HEK293 (cell line): Measurements from ENCODE around the gene EVL.
A peak's percentile ranks its signal among the peaks of the same experiment; 100 is the strongest.

ENCODE experiments used
- FEZF1 ChIP-seq: fragments of 450-650 bp; formaldehyde crosslinking; IDR thresholded peaks from 2 replicates; pipeline ENCODE4 v1.5.1; 2016; ENCODE audit warnings: missing biosample characterization, missing genetic modification characterization
- GLI4 ChIP-seq: fragments of 450-650 bp; formaldehyde crosslinking; IDR thresholded peaks from 2 replicates; pipeline ENCODE4 v1.5.1; 2016; ENCODE audit warnings: missing biosample characterization, missing genetic modification characterization
- GLIS1 ChIP-seq: fragments of 450-650 bp; formaldehyde crosslinking; IDR thresholded peaks from 2 replicates; pipeline ENCODE4 v1.5.1; 2016; ENCODE audit warnings: missing biosample characterization, missing genetic modification characterization
- HOXC10 ChIP-seq: sonication (generic); formaldehyde crosslinking; IDR thresholded peaks from 2 replicates; pipeline ENCODE4 v1.8.1; 2023; ENCODE audit warnings: mild to moderate bottlenecking, missing genetic modification reagents
- HOXD13 ChIP-seq: sonication (generic); formaldehyde crosslinking; IDR thresholded peaks from 2 replicates; pipeline ENCODE4 v1.8.0; 2022; ENCODE audit warnings: missing genetic modification reagents, borderline replicate concordance
- IKZF3 ChIP-seq: fragments of 450-650 bp; IDR thresholded peaks from 2 replicates; pipeline ENCODE4 v1.5.0; 2018; ENCODE audit warnings: missing biosample characterization, mild to moderate bottlenecking, missing genetic modification characterization, moderate library complexity
- KLF10 ChIP-seq: fragments of 450-650 bp; IDR thresholded peaks from 2 replicates; pipeline ENCODE4 v1.5.1; 2018; ENCODE audit warnings: missing biosample characterization, mild to moderate bottlenecking, missing genetic modification characterization
- KLF7 ChIP-seq: fragments of 450-650 bp; formaldehyde crosslinking; IDR thresholded peaks from 2 replicates; pipeline ENCODE4 v1.5.1; 2016; ENCODE audit warnings: missing biosample characterization, missing genetic modification characterization, borderline replicate concordance
- MZF1 ChIP-seq: fragments of 450-650 bp; formaldehyde crosslinking; IDR thresholded peaks from 2 replicates; pipeline ENCODE4 v1.5.1; 2017; ENCODE audit warnings: missing biosample characterization, missing genetic modification characterization, borderline replicate concordance
- PRDM1 ChIP-seq: fragments of 450-650 bp; formaldehyde crosslinking; IDR thresholded peaks from 2 replicates; pipeline ENCODE4; 2016; ENCODE audit warnings: missing biosample characterization, missing genetic modification characterization
- SALL2 ChIP-seq: fragments of 450-650 bp; formaldehyde crosslinking; IDR thresholded peaks from 2 replicates; pipeline ENCODE4 v1.5.0; 2017; ENCODE audit warnings: missing biosample characterization, mild to moderate bottlenecking, missing genetic modification characterization, borderline replicate concordance
- TCF7L2 ChIP-seq: IDR thresholded peaks from 2 replicates; pipeline ENCODE4 v1.6.1; 2011; ENCODE audit warnings: low read depth, mild to moderate bottlenecking, inconsistent platforms, low read length, moderate library complexity, borderline replicate concordance
- ZBTB20 ChIP-seq: fragments of 450-650 bp; formaldehyde crosslinking; IDR thresholded peaks from 2 replicates; pipeline ENCODE4 v1.5.1; 2016; ENCODE audit warnings: missing biosample characterization, missing genetic modification characterization
- ZBTB7A ChIP-seq: fragments of 450-650 bp; formaldehyde crosslinking; IDR thresholded peaks from 2 replicates; pipeline ENCODE4 v1.5.1; 2016; ENCODE audit warnings: low read depth, missing biosample characterization, missing genetic modification characterization
- ZFP69B ChIP-seq: fragments of 450-650 bp; formaldehyde crosslinking; IDR thresholded peaks from 2 replicates; pipeline ENCODE4 v1.5.1; 2016; ENCODE audit warnings: missing biosample characterization, missing genetic modification characterization
- ZNF112 ChIP-seq: fragments of 450-650 bp; formaldehyde crosslinking; IDR thresholded peaks from 2 replicates; pipeline ENCODE4 v1.5.0; 2017; ENCODE audit warnings: missing biosample characterization, missing genetic modification characterization
- ZNF174 ChIP-seq: fragments of 450-650 bp; formaldehyde crosslinking; IDR thresholded peaks from 2 replicates; pipeline ENCODE4 v1.5.0; 2017; ENCODE audit warnings: missing biosample characterization, mild to moderate bottlenecking, missing genetic modification characterization
- ZNF175 ChIP-seq: fragments of 450-650 bp; formaldehyde crosslinking; IDR thresholded peaks from 2 replicates; pipeline ENCODE4 v1.5.1; 2016; ENCODE audit warnings: missing biosample characterization, missing genetic modification characterization
- ZNF221 ChIP-seq: fragments of 450-650 bp; formaldehyde crosslinking; IDR thresholded peaks from 2 replicates; pipeline ENCODE4 v1.5.1; 2017; ENCODE audit warnings: missing biosample characterization, missing genetic modification characterization, borderline replicate concordance
- ZNF23 ChIP-seq: fragments of 450-650 bp; formaldehyde crosslinking; IDR thresholded peaks from 2 replicates; pipeline ENCODE4 v1.5.1; 2016; ENCODE audit warnings: missing biosample characterization, missing genetic modification characterization, borderline replicate concordance
- ZNF350 ChIP-seq: fragments of 450-650 bp; formaldehyde crosslinking; IDR thresholded peaks from 2 replicates; pipeline ENCODE4 v1.5.0; 2017; ENCODE audit warnings: missing biosample characterization, mild to moderate bottlenecking, missing genetic modification characterization
- ZNF423 ChIP-seq: fragments of 450-650 bp; formaldehyde crosslinking; IDR thresholded peaks from 2 replicates; pipeline ENCODE4 v1.5.1; 2016; ENCODE audit warnings: missing biosample characterization, missing genetic modification characterization
- ZNF473 ChIP-seq: fragments of 450-650 bp; formaldehyde crosslinking; IDR thresholded peaks from 2 replicates; pipeline ENCODE4 v1.5.1; 2017; ENCODE audit warnings: missing biosample characterization, missing genetic modification characterization
- ZNF530 ChIP-seq: fragments of 450-650 bp; formaldehyde crosslinking; IDR thresholded peaks from 2 replicates; pipeline ENCODE4 v1.5.1; 2016; ENCODE audit warnings: low read depth, missing biosample characterization, missing genetic modification characterization
- ZNF544 ChIP-seq: fragments of 450-650 bp; formaldehyde crosslinking; IDR thresholded peaks from 2 replicates; pipeline ENCODE4 v1.5.0; 2017; ENCODE audit warnings: missing biosample characterization, missing genetic modification characterization
- ZNF610 ChIP-seq: fragments of 450-650 bp; formaldehyde crosslinking; IDR thresholded peaks from 2 replicates; pipeline ENCODE4 v1.5.1; 2016; ENCODE audit warnings: missing biosample characterization, missing genetic modification characterization, borderline replicate concordance
- ZNF658 ChIP-seq: fragments of 450-650 bp; formaldehyde crosslinking; IDR thresholded peaks from 2 replicates; pipeline ENCODE4; 2016; ENCODE audit warnings: missing biosample characterization, missing genetic modification characterization
- ZNF707 ChIP-seq: fragments of 450-650 bp; formaldehyde crosslinking; IDR thresholded peaks from 2 replicates; pipeline ENCODE4 v1.5.1; 2016; ENCODE audit warnings: missing biosample characterization, missing genetic modification characterization
- ZNF768 ChIP-seq: fragments of 450-650 bp; formaldehyde crosslinking; IDR thresholded peaks from 2 replicates; pipeline ENCODE4 v1.5.1; 2018; ENCODE audit warnings: missing biosample characterization, mild to moderate bottlenecking, missing genetic modification characterization
- ZNF776 ChIP-seq: fragments of 450-650 bp; formaldehyde crosslinking; IDR thresholded peaks from 2 replicates; pipeline ENCODE4 v1.5.0; 2017; ENCODE audit warnings: missing biosample characterization, missing genetic modification characterization, borderline replicate concordance
- ZNF792 ChIP-seq: fragments of 450-650 bp; formaldehyde crosslinking; IDR thresholded peaks from 2 replicates; pipeline ENCODE4 v1.5.1; 2016; ENCODE audit warnings: missing biosample characterization, missing genetic modification characterization
- ZNF837 ChIP-seq: fragments of 450-650 bp; formaldehyde crosslinking; IDR thresholded peaks from 2 replicates; pipeline ENCODE4 v1.5.1; 2016; ENCODE audit warnings: missing biosample characterization, missing genetic modification characterization
- TF ChIP-seq, protein P1 (sequence below): fragments of 450-650 bp; formaldehyde crosslinking; optimal IDR thresholded peaks from 2 replicates; pipeline ENCODE3; 2016; ENCODE audit warnings: missing biosample characterization, mild to moderate bottlenecking, missing genetic modification characterization
- TF ChIP-seq, protein P2 (sequence below): fragments of 450-650 bp; formaldehyde crosslinking; IDR thresholded peaks from 2 replicates; pipeline ENCODE4 v1.5.1; 2016; ENCODE audit warnings: missing biosample characterization, missing genetic modification characterization
- TF ChIP-seq, protein P3 (sequence below): fragments of 450-650 bp; IDR thresholded peaks from 2 replicates; pipeline ENCODE4 v1.5.1; 2018; ENCODE audit warnings: missing biosample characterization, missing genetic modification characterization
- TF ChIP-seq, protein P4 (sequence below): fragments of 450-650 bp; formaldehyde crosslinking; IDR thresholded peaks from 2 replicates; pipeline ENCODE4 v1.5.1; 2016; ENCODE audit warnings: missing biosample characterization, missing genetic modification characterization, borderline replicate concordance

Gene EVL

DNA sequence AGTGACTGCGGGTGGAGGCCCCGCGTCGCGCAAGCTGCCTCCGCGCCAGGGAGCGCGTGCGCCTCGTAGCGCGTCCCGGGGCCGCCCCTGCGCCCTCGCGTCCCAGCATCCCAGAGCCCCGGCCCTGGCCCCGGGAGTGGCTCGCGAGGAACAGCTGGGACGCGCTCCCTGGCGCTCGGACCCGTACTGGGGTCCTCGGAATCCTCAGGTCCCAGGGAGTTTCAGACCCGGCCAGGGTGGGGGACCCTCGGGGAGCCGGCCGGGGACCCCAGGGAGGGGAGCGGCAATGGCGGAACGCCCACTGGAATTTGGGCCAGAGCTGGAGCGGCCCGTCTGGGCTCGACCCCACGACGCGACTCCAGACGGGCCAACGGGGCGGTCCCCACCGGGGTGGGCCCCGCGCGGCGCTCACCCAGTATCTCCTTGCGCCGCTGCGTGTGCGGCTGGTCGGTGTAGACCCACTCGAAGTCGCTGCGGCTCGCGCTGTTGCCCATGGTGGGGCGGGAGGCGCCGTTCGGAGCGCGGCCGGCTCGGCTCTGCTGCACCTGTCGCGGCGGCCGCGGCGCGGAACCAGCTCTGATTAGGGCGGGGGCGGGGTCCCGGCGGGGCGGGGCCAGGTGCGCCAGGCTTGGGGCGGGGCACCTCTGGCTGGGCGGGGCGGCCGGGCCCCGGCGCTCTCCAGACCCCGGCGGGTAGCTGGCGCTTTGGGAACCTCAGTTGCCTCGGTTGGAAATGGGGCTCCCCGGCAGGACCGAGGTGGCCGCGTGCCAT, 94.1 kb downstream of the EVL start, which contains the start of gene DEGS2 (continued):
- no peak for TF ChIP-seq TCF7L2
- TF ChIP-seq ZNF350 (tag by site-specific recombination): no peak
- TF ChIP-seq ZBTB20: peak; percentile 66
- TF ChIP-seq, protein P1, sequence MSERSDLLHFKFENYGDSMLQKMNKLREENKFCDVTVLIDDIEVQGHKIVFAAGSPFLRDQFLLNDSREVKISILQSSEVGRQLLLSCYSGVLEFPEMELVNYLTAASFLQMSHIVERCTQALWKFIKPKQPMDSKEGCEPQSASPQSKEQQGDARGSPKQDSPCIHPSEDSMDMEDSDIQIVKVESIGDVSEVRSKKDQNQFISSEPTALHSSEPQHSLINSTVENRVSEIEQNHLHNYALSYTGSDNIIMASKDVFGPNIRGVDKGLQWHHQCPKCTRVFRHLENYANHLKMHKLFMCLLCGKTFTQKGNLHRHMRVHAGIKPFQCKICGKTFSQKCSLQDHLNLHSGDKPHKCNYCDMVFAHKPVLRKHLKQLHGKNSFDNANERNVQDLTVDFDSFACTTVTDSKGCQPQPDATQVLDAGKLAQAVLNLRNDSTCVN: peak; percentile 74
- no peak for TF ChIP-seq KLF10 (tag by site-specific recombination)
- no peak for TF ChIP-seq ZNF175
- TF ChIP-seq ZNF221: no peak
- TF ChIP-seq MZF1 (tag by site-specific recombination): no peak
- TF ChIP-seq SALL2 (tag by site-specific recombination): no peak
- no peak for TF ChIP-seq ZBTB7A (tag by site-specific recombination)
- no peak for TF ChIP-seq FEZF1 (tag by site-specific recombination)
- TF ChIP-seq GLIS1 (tag by site-specific recombination): peak; percentile 74
- TF ChIP-seq, protein P2, sequence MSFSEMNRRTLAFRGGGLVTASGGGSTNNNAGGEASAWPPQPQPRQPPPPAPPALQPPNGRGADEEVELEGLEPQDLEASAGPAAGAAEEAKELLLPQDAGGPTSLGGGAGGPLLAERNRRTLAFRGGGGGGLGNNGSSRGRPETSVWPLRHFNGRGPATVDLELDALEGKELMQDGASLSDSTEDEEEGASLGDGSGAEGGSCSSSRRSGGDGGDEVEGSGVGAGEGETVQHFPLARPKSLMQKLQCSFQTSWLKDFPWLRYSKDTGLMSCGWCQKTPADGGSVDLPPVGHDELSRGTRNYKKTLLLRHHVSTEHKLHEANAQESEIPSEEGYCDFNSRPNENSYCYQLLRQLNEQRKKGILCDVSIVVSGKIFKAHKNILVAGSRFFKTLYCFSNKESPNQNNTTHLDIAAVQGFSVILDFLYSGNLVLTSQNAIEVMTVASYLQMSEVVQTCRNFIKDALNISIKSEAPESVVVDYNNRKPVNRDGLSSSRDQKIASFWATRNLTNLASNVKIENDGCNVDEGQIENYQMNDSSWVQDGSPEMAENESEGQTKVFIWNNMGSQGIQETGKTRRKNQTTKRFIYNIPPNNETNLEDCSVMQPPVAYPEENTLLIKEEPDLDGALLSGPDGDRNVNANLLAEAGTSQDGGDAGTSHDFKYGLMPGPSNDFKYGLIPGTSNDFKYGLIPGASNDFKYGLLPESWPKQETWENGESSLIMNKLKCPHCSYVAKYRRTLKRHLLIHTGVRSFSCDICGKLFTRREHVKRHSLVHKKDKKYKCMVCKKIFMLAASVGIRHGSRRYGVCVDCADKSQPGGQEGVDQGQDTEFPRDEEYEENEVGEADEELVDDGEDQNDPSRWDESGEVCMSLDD (tag by site-specific recombination): no peak
- TF ChIP-seq PRDM1 (tag by site-specific recombination): no peak
- peak; percentile 98 for TF ChIP-seq ZFP69B (tag by site-specific recombination)
- no peak for TF ChIP-seq GLI4 (tag by site-specific recombination)
- TF ChIP-seq ZNF707 (tag by site-specific recombination): no peak
- no peak for TF ChIP-seq ZNF658
- TF ChIP-seq ZNF837 (tag by site-specific recombination): no peak
- TF ChIP-seq ZNF610 (tag by site-specific recombination): no peak
- no peak for TF ChIP-seq ZNF112
- TF ChIP-seq ZNF792 (tag by site-specific recombination): no peak
- TF ChIP-seq HOXD13 (CRISPR knock-in tag): no peak
- TF ChIP-seq, protein P3, sequence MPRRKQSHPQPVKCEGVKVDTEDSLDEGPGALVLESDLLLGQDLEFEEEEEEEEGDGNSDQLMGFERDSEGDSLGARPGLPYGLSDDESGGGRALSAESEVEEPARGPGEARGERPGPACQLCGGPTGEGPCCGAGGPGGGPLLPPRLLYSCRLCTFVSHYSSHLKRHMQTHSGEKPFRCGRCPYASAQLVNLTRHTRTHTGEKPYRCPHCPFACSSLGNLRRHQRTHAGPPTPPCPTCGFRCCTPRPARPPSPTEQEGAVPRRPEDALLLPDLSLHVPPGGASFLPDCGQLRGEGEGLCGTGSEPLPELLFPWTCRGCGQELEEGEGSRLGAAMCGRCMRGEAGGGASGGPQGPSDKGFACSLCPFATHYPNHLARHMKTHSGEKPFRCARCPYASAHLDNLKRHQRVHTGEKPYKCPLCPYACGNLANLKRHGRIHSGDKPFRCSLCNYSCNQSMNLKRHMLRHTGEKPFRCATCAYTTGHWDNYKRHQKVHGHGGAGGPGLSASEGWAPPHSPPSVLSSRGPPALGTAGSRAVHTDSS (tag by site-specific recombination): no peak
- no peak for TF ChIP-seq ZNF23 (tag by site-specific recombination)
- TF ChIP-seq, protein P4, sequence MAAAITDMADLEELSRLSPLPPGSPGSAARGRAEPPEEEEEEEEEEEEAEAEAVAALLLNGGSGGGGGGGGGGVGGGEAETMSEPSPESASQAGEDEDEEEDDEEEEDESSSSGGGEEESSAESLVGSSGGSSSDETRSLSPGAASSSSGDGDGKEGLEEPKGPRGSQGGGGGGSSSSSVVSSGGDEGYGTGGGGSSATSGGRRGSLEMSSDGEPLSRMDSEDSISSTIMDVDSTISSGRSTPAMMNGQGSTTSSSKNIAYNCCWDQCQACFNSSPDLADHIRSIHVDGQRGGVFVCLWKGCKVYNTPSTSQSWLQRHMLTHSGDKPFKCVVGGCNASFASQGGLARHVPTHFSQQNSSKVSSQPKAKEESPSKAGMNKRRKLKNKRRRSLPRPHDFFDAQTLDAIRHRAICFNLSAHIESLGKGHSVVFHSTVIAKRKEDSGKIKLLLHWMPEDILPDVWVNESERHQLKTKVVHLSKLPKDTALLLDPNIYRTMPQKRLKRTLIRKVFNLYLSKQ (tag by site-specific recombination): no peak
- TF ChIP-seq ZNF473: no peak
- no peak for TF ChIP-seq ZNF768
- TF ChIP-seq KLF7 (tag by site-specific recombination): no peak
- no peak for TF ChIP-seq HOXC10 (CRISPR knock-in tag)
- TF ChIP-seq ZNF423 (tag by site-specific recombination): no peak
- no peak for TF ChIP-seq IKZF3 (tag by site-specific recombination)
- TF ChIP-seq ZNF174: no peak
- TF ChIP-seq ZNF776 (tag by site-specific recombination): no peak
- TF ChIP-seq ZNF530 (tag by site-specific recombination): no peak
- TF ChIP-seq ZNF544 (tag by site-specific recombination): no peak
